GM18873 (cell line): ENCODE data around the gene SKIDA1.
A peak's percentile ranks its signal among the peaks of the same experiment; 100 is the strongest.

Source experiments
- ATAC-seq: cut with Tn5 transposase; IDR thresholded peaks from one replicate; pipeline ENCODE4 v1.9.1; 2021; ENCODE audit warnings: mild to moderate bottlenecking, moderate library complexity, moderate number of reproducible peaks; ENCODE audit not compliant: unreplicated experiment, low FRiP score

Gene SKIDA1

GRCh38 chr10:21502348-21502740, 23.1 kb downstream of the SKIDA1 start:
- ATAC-seq = no peak

- no peak for ATAC-seq
Measured at GRCh38 chr10:21501731-21502347, 23.6 kb downstream of the SKIDA1 start.

GRCh38 chr10:21501091-21501490, 24.4 kb downstream of the SKIDA1 start:
- no peak for ATAC-seq

- ATAC-seq = no peak
Measured at GRCh38 chr10:21500578-21500910, 24.9 kb downstream of the SKIDA1 start.

GRCh38 chr10:21499701-21500577, 25.5 kb downstream of the SKIDA1 start:
- ATAC-seq = no peak

- ATAC-seq = no peak
Measured at GRCh38 chr10:21498986-21499385, 26.5 kb downstream of the SKIDA1 start.

- ATAC-seq = no peak
Measured at GRCh38 chr10:21498377-21498776, 27.1 kb downstream of the SKIDA1 start.

- ATAC-seq = no peak
Measured at GRCh38 chr10:21497177-21497807, 28.2 kb downstream of the SKIDA1 start.

GRCh38 chr10:21496343-21497176, 28.9 kb downstream of the SKIDA1 start:
- no peak for ATAC-seq

- ATAC-seq = peak; percentile 42
Measured at GRCh38 chr10:21495752-21496342, 29.6 kb downstream of the SKIDA1 start.

GRCh38 chr10:21495002-21495751, 30.3 kb downstream of the SKIDA1 start:
- ATAC-seq = no peak

GRCh38 chr10:21494191-21495001, 31.1 kb downstream of the SKIDA1 start:
- ATAC-seq = no peak

- ATAC-seq = no peak
Measured at GRCh38 chr10:21493784-21494183, 31.7 kb downstream of the SKIDA1 start.

GRCh38 chr10:21492421-21492820, 33.1 kb downstream of the SKIDA1 start:
- no peak for ATAC-seq

GRCh38 chr10:21490711-21491105, 34.8 kb downstream of the SKIDA1 start:
- no peak for ATAC-seq

- no peak for ATAC-seq
Measured at GRCh38 chr10:21490028-21490710, 35.3 kb downstream of the SKIDA1 start.

GRCh38 chr10:21488957-21489446, 36.5 kb downstream of the SKIDA1 start:
- no peak for ATAC-seq
